ENCODE data around the gene MGST2. TPM values are rescaled to one million over a fixed set of nuclear protein-coding genes. Genes with fewer than 3 reads are reported as not detected.

MGST2 gene
- total RNA-seq, 1 donor from 2014 or later: 43.2 TPM

DNA sequence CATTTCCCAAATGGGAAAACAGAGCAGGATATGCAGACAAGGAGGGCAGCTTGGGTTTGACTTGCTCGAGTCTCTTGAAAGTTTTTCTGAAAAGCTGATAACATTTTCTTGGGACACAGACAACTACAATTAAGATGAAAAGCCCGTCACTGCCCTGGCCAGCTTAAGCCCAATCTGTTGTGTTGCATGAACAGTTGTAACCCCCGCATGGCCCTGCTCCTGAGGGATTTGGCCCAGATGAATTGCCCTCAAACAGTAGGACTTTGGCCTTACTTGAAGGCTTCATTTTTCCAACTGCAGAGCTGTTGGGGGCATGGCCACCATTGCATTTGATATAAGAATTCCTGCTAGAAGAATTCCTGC is 40.5 kb upstream of the MGST2 start:
- peaks cover 6% of the 10 kb centered on the region for H3K4me1 Mint-ChIP-seq (ENCODE audit: unreplicated experiment)
- no peak for DNase-seq (ENCODE audit: extremely low spot score, unreplicated experiment)
- TF ChIP-seq, protein P1, sequence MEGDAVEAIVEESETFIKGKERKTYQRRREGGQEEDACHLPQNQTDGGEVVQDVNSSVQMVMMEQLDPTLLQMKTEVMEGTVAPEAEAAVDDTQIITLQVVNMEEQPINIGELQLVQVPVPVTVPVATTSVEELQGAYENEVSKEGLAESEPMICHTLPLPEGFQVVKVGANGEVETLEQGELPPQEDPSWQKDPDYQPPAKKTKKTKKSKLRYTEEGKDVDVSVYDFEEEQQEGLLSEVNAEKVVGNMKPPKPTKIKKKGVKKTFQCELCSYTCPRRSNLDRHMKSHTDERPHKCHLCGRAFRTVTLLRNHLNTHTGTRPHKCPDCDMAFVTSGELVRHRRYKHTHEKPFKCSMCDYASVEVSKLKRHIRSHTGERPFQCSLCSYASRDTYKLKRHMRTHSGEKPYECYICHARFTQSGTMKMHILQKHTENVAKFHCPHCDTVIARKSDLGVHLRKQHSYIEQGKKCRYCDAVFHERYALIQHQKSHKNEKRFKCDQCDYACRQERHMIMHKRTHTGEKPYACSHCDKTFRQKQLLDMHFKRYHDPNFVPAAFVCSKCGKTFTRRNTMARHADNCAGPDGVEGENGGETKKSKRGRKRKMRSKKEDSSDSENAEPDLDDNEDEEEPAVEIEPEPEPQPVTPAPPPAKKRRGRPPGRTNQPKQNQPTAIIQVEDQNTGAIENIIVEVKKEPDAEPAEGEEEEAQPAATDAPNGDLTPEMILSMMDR (conservative IDR thresholded peaks at IDR 0.05): no peak
- no peaks in the 10 kb centered on the region for H3K9me3 Mint-ChIP-seq
- H3K36me3 Mint-ChIP-seq: no peaks in the 10 kb centered on the region
- H3K4me3 Mint-ChIP-seq: no peak overlapping the region
- no peak overlapping the region for H3K27ac Mint-ChIP-seq
- peaks cover 6% of the 10 kb centered on the region for H3K27me3 Mint-ChIP-seq

DNA sequence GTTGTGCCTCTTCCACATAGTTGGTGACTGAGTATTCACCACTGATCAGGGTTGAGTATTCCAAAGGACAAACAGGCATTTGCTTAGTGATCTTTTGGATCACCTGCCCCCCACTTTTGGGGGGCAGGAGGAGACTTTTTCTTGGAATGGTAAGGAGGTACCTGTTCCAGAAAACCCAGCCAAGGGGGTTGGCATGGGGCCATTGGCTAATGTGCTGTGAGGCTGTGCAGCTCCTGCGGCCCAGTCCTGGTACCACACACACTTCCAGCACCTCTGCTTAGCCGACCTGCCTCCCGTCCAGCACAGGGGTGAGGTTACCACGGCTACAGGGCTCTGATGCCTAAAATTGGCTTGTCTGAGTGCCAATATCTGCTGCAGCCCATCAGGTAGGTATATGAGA is 40.1 kb upstream of the MGST2 start:
- H3K27me3 Mint-ChIP-seq: peaks cover 6% of the 10 kb centered on the region
- H3K4me1 Mint-ChIP-seq (ENCODE audit: unreplicated experiment): peaks cover 6% of the 10 kb centered on the region
- H3K27ac Mint-ChIP-seq: no peak overlapping the region
- TF ChIP-seq, protein P1 (conservative IDR thresholded peaks at IDR 0.05): no peak
- no peak overlapping the region for H3K4me3 Mint-ChIP-seq
- no peaks in the 10 kb centered on the region for H3K36me3 Mint-ChIP-seq
- no peak for DNase-seq (ENCODE audit: extremely low spot score, unreplicated experiment)
- H3K9me3 Mint-ChIP-seq: no peaks in the 10 kb centered on the region

DNA sequence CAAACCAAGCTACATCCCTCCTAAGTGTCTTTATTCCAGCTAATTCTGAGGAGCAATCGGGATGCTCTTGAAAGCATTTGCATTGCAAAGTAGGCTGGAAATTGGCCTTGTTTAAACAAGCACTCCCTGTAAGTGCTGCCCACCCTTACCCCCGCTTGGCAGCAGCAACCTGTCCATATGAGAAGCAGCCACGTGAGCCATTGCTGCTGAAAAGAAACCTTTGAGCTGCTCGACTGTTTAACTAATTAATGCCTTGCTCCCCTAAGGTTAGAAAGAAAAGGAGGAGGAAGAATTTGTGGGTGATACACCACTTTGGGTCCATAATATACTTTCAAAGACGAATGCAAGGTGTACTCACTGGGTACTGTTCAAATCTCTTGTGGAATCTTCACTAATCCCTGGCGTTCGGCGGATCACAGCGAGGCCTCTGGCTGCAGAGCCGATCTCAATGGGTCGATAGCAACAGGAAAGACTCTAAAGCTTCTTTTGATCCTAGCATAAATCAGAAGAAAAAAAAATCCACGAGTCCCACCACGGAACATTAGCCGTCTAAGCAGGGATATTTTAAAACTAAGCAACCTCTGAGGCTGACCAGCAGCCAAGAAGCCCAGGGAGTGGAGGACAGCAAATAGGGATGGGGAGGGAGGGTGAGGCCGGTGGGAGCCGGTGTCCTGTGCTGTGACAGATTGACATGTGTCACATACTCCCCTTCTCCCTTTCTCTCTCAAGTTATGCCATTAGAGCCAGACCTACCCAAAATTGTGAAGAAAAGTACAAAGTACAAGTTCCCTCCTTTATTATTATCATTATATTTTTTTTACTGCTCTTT is 37.2 kb upstream of the MGST2 start:
- TF ChIP-seq, protein P1 (conservative IDR thresholded peaks at IDR 0.05): no peak
- H3K4me3 Mint-ChIP-seq: no peak overlapping the region
- no peaks in the 10 kb centered on the region for H3K9me3 Mint-ChIP-seq
- peaks cover 6% of the 10 kb centered on the region for H3K4me1 Mint-ChIP-seq (ENCODE audit: unreplicated experiment)
- DNase-seq (ENCODE audit: extremely low spot score, unreplicated experiment): no peak
- peaks cover 14% of the 10 kb centered on the region for H3K27me3 Mint-ChIP-seq
- H3K36me3 Mint-ChIP-seq: no peaks in the 10 kb centered on the region
- no peak overlapping the region for H3K27ac Mint-ChIP-seq

DNA sequence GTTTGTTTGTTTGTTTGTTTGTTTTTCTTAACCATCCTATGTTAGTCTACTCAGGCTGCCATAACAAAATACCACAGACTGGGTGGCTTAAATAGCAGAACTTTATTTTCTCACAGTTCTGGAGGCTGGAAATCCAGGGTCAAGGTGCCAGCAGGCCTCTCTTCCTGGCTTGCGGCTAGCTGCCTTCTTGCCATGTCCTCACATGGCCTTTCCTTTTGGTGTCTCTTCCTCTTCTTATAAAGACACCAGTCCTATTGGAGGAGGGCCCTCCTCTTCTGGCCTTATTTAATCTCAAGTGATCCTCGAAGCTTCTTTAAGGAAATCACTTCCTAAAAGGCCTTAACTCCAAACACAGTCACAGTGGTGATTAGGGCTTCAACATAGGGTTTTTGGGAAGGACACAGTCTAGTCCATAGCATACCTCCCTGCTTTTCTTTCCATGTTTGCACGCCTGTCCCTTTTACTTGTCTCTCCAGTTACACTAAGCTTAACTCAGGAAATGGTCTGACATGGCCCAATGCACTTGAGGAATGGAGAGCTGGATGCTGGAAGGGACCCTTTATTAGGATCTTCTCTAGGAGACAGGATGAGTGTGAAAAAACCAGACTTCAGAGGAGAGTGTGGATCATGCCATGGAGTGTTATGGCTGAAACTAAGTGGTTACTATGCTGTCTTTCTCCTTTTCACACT is 36.0 kb upstream of the MGST2 start:
- H3K4me1 Mint-ChIP-seq (ENCODE audit: unreplicated experiment): peaks cover 15% of the 10 kb centered on the region
- no peaks in the 10 kb centered on the region for H3K36me3 Mint-ChIP-seq
- H3K27ac Mint-ChIP-seq: no peak overlapping the region
- H3K27me3 Mint-ChIP-seq: peaks cover 20% of the 10 kb centered on the region
- H3K4me3 Mint-ChIP-seq: no peak overlapping the region
- no peak for DNase-seq (ENCODE audit: extremely low spot score, unreplicated experiment)
- TF ChIP-seq, protein P1 (conservative IDR thresholded peaks at IDR 0.05): no peak
- H3K9me3 Mint-ChIP-seq: no peaks in the 10 kb centered on the region

DNA sequence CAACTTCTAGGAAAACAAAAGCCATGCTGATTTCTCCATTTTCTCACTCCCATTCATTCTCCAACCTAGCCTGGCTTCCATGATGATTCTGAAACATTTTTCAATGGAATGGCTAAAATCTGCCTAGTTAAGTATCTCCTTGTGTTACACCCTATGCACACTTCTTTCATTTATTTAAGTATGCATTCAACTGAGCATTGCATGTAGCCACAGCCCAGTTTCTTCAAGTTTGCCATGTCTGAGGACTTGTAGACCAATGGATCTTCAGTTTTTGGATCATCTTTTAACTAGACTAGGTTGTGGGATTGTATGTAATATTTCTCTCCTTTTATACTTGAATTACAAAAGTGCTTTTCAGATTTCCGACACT is 35.5 kb upstream of the MGST2 start:
- Mint-ChIP-seq H3K36me3 (no peaks in the 10 kb centered on the region), H3K9me3 (no peaks in the 10 kb centered on the region), H3K4me1 (ENCODE audit: unreplicated experiment) (peaks cover 15% of the 10 kb centered on the region), H3K27me3 (peaks cover 20% of the 10 kb centered on the region), H3K4me3 (no peak overlapping the region), H3K27ac (no peak overlapping the region)
- DNase-seq (ENCODE audit: extremely low spot score, unreplicated experiment): no peak
- TF ChIP-seq, protein P1 (conservative IDR thresholded peaks at IDR 0.05): no peak

Measured in type B pancreatic cell (in vitro differentiated cells).